Endothelial cell of umbilical vein (primary cell): ENCODE data around the gene CD300H. TPM values are rescaled to one million over a fixed set of nuclear protein-coding genes. Genes with fewer than 3 reads are reported as not detected.

Experiments
- BruUV-seq: library from RNA; stranded (reverse); fragments of 400-500 nt; replicated peaks from 2 replicates; lab custom pipeline; 2021; lab: Mats Ljungman, UMichigan
- CTCF ChIA-PET: fragments of 300-600, 350-600 bp; sonication (Branson Sonifier 250); formaldehyde crosslinking; loops from one replicate; lab custom pipeline; 2021; ENCODE audit warnings: antibody characterized with exemption, inconsistent platforms; lab: Charles Lee
- POLR2A ChIA-PET: fragments of 300-600, 350-600 bp; sonication (Branson Sonifier 250); formaldehyde crosslinking; loops from one replicate; lab custom pipeline; 2021; ENCODE audit warnings: antibody characterized with exemption, inconsistent platforms; lab: Charles Lee
- DNase-seq: peaks from one replicate; pipeline ENCODE4 v3.0.0-alpha.2; 2011; ENCODE audit warnings: low read depth, low spot score
- FAIRE-seq: peaks from 2 replicates; lab custom pipeline; 2011; peaks lifted over from hg19 to GRCh38; lab: Jason Lieb, UNC
- H2AFZ ChIP-seq: 2 replicates; pipeline ENCODE4 v1.6.0; 2012; ENCODE audit warnings: low read depth, low read length, control low read depth, inconsistent platforms
- H3K27ac ChIP-seq: 2 replicates; pipeline ENCODE4 v1.5.1; 2011; ENCODE audit warnings: low read depth, mild to moderate bottlenecking, control low read depth, low read length, moderate library complexity; ENCODE audit not compliant: insufficient read depth
- H3K27me3 ChIP-seq, 2 experiments: 2 replicates each; pipeline versions ENCODE4 v1.6.0 to v1.6.1; 2011; ENCODE audit warnings: low read length in 2 of 2, mixed read lengths in 1 of 2; ENCODE audit not compliant: control insufficient read depth in 2 of 2, insufficient read depth in 2 of 2
- H3K36me3 ChIP-seq, 2 experiments: 2 replicates in 1 of 2; 3 replicates in 1 of 2; pipeline ENCODE4 v1.5.1; 2011; ENCODE audit warnings: low read length in 2 of 2, mild to moderate bottlenecking in 1 of 2, moderate library complexity in 1 of 2; ENCODE audit not compliant: control insufficient read depth in 2 of 2, insufficient read depth in 2 of 2; ENCODE audit errors: extremely low read depth in 1 of 2
- H3K4me1 ChIP-seq: 3 replicates; pipeline ENCODE4 v1.5.1; 2011; ENCODE audit warnings: mild to moderate bottlenecking, low read length; ENCODE audit not compliant: control insufficient read depth, insufficient read depth; ENCODE audit errors: extremely low read depth
- H3K4me2 ChIP-seq: 2 replicates; pipeline ENCODE4 v1.6.1; 2011; ENCODE audit warnings: low read length, control low read depth, mixed read lengths; ENCODE audit not compliant: insufficient read depth
- H3K4me3 ChIP-seq, 3 experiments: fragments of 200-600 bp in 1 of 3; sonication (generic), shearing (Covaris generic) in 1 of 3; replicated peaks in 1 of 3; 2 replicates each; pipeline ENCODE4 v1.5.1; 2011 to 2016; ENCODE audit warnings: control low read depth in 3 of 3, low read length in 3 of 3, mild to moderate bottlenecking in 2 of 3, inconsistent platforms in 1 of 3, low read depth in 1 of 3, moderate library complexity in 1 of 3; ENCODE audit not compliant: insufficient read depth in 1 of 3
- H3K79me2 ChIP-seq: 2 replicates; pipeline ENCODE4 v1.6.0; 2012; ENCODE audit warnings: low read length, inconsistent platforms; ENCODE audit not compliant: control insufficient read depth, insufficient read depth
- H3K9ac ChIP-seq: replicated peaks from 2 replicates; pipeline ENCODE3; 2011; ENCODE audit warnings: low read length, control low read depth; ENCODE audit not compliant: insufficient read depth; ENCODE audit errors: extremely low read depth
- H3K9me1 ChIP-seq: replicated peaks from 3 replicates; pipeline ENCODE4 v1.6.0; 2011; ENCODE audit warnings: mild to moderate bottlenecking, low read length; ENCODE audit not compliant: control insufficient read depth, insufficient read depth; ENCODE audit errors: extremely low read depth
- H3K9me3 ChIP-seq: replicated peaks from 2 replicates; pipeline ENCODE4 v1.5.1; 2012; ENCODE audit warnings: low read length, inconsistent platforms; ENCODE audit not compliant: control insufficient read depth, insufficient read depth
- H4K20me1 ChIP-seq: replicated peaks from 2 replicates; pipeline ENCODE3; 2011; ENCODE audit warnings: mild to moderate bottlenecking, low read length; ENCODE audit not compliant: control insufficient read depth, insufficient read depth; ENCODE audit errors: extremely low read depth
- CTCF ChIP-seq, 2 donors: IDR thresholded peaks; 1 replicate in 1 of 2; 2 replicates in 1 of 2; pipeline ENCODE4 v1.5.1; 2011; ENCODE audit warnings: low read length in 2 of 2, mild to moderate bottlenecking in 2 of 2, moderate library complexity in 2 of 2, control low read depth in 1 of 2, inconsistent platforms in 1 of 2, low read depth in 1 of 2; ENCODE audit not compliant: insufficient read depth in 1 of 2; ENCODE audit errors: extremely low read depth in 1 of 2
- EZH2 ChIP-seq: IDR thresholded peaks from 2 replicates; pipeline ENCODE4 v1.6.1; 2012; ENCODE audit warnings: borderline replicate concordance, low read depth, mild to moderate bottlenecking, moderate library complexity, low read length, inconsistent platforms; ENCODE audit not compliant: severe bottlenecking
- FOS ChIP-seq: IDR thresholded peaks from 2 replicates; pipeline ENCODE4 v1.6.1; 2011; ENCODE audit warnings: mild to moderate bottlenecking, low read length, moderate library complexity, borderline replicate concordance; ENCODE audit not compliant: insufficient read depth
- GATA2 ChIP-seq: IDR thresholded peaks from 2 replicates; pipeline ENCODE4 v1.7.0; 2011; ENCODE audit warnings: low read depth, mild to moderate bottlenecking, moderate library complexity, mixed read lengths, low read length; ENCODE audit not compliant: insufficient read length, insufficient read depth
- MAX ChIP-seq: IDR thresholded peaks from 2 replicates; pipeline ENCODE4 v1.6.1; 2011; ENCODE audit not compliant: insufficient read depth, insufficient read length
- MYC ChIP-seq: IDR thresholded peaks from one replicate; pipeline ENCODE4 v1.6.1; 2011; ENCODE audit warnings: mild to moderate bottlenecking, low read depth, low read length
- POLR2A ChIP-seq: IDR thresholded peaks from 2 replicates; pipeline ENCODE4 v1.6.1; 2012; ENCODE audit warnings: low read depth, mild to moderate bottlenecking, control low read depth, low read length
- dilution Hi-C: fragments of 300-500 bp; cut with MboI; formaldehyde crosslinking; loops from one replicate; pipeline ENCODE4 v1.15.0; 2019; ENCODE audit warnings: low sequenced_read_pairs; ENCODE audit not compliant: extremely low pct_ligation_motif_present
- intact Hi-C: fragments of 100-400 bp; cut with micrococcal nuclease; formaldehyde crosslinking; loops from one replicate; pipeline ENCODE4 v1.10.0; 2022
- polyA plus RNA-seq, 4 experiments: library from polyadenylated mRNA; depleted of rRNA in 3 of 4; stranded (reverse) in 3 of 4; unstranded in 1 of 4; fragments of >200 nt; gene quantifications; 2 replicates each; pipeline versions ENCODE4 v1.2.1 to v1.2.3, GENCODE V29; 2011 to 2012; ENCODE audit warnings: missing spikeins in 1 of 4
- total RNA-seq: library from RNA; stranded (reverse); gene quantifications from 2 replicates; pipeline ENCODE4 v1.2.3, GENCODE V29; 2021

Gene CD300H
- total and polyA plus RNA-seq, 2 donors (not counting 3 experiments of a cell fraction or from before 2014, with no cell fraction given) = not detected

DNA sequence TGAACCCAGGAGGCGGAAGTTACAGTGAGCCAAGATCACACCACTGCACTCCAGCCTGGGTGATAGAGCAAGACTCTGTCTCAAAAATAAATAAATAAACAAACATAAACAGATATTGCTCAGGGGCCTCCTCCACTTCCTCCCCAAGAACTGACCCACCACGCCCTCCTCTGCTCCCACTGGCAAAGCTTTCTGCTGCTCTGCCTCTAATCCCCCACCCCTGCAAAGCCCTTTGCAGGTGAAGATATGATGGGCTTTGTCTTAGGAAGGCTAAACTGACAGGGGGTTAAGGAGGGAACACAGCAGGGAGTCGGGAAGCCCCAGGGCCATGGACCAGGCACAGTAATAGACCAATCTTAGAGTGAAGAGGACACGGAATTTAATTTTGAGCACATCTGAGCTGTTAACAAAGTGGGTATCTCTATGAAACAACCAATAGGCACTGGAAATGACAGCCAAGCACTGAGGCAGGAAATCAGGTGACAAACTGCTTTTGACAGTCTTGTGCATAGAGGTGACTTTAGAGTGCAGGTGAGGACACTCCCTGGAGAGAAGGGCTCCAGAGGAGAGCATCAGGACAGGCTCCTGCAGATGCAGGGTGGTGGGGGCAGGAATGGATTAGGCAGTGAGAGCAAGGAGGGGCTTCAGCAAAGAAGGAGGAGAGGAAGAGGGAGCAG lies 31.2 kb upstream of the CD300H start:
- H3K4me1 ChIP-seq = no peaks in the 10 kb centered on the region
- ChIA-PET POLR2A (no interaction called here), CTCF (no interaction called here)
- DNase-seq (no peak), FAIRE-seq (no peak)
- H4K20me1 ChIP-seq = no peaks in the 10 kb centered on the region
- H3K9me3 ChIP-seq = no peaks in the 10 kb centered on the region
- no peak overlapping the region for H3K9ac ChIP-seq
- TF ChIP-seq FOS = no peak
- no peak for TF ChIP-seq POLR2A
- TF ChIP-seq GATA2 = no peak
- no peak for TF ChIP-seq EZH2
- no peak for TF ChIP-seq MYC
- no peak for TF ChIP-seq MAX
- TF ChIP-seq CTCF (IDR thresholded peaks at IDR 0.05; ENCODE audit: extremely low read depth in 1 of 2, insufficient read depth in 1 of 2, low read depth in 1 of 2, low read length in 2 of 2) = no peak
- no peak overlapping the region for H3K4me3 ChIP-seq
- intact Hi-C loops = no loop called here
- no peak overlapping the region for H3K27ac ChIP-seq
- no peaks in the 10 kb centered on the region for H3K27me3 ChIP-seq
- H3K36me3 ChIP-seq = no peaks in the 10 kb centered on the region
- no peaks in the 10 kb centered on the region for H3K9me1 ChIP-seq
- H3K4me2 ChIP-seq = no peak overlapping the region
- H2AFZ ChIP-seq = no peak overlapping the region
- no TSS peak for BruUV-seq
- no peaks in the 10 kb centered on the region for H3K79me2 ChIP-seq
- dilution Hi-C loops = no loop called here
